ENCODE results near the gene THRSP. TPM values are rescaled to one million over a fixed set of nuclear protein-coding genes. Genes with fewer than 3 reads are reported as not detected.

THRSP gene
- total and polyA plus RNA-seq, 2 of the 4 experiments (the other 2 are of a cell fraction) = not detected

- dilution Hi-C loops (cut with HindIII; ENCODE audit: low sequenced_read_pairs, unreplicated experiment) = no loop called here
- H3K9me1 ChIP-seq (ENCODE audit: insufficient read depth, low read length) = peaks cover 10% of the 10 kb centered on the region
- no peaks in the 10 kb centered on the region for H3K27me3 ChIP-seq (ENCODE audit: control insufficient read depth, insufficient read depth, low read length)
- no peak overlapping the region for H3K4ac ChIP-seq (ENCODE audit: low read depth, low read length)
- POLR2A ChIA-PET (ENCODE audit: unreplicated experiment) = no interaction called here
- no peak overlapping the region for H4K8ac ChIP-seq (ENCODE audit: low read depth in 2 of 2, low read length in 2 of 2)
- H3K56ac ChIP-seq (ENCODE audit: extremely low read depth, insufficient read depth, low read length) = no peak overlapping the region
- no peak overlapping the region for H2AK5ac ChIP-seq (ENCODE audit: low read depth, low read length)
- TF ChIP-seq MXI1 (IDR thresholded peaks at IDR 0.05; ENCODE audit: borderline replicate concordance, low read depth, low read length) (no peak), MAFK (IDR thresholded peaks at IDR 0.05; ENCODE audit: low read depth, low read length) (no peak), CHD1 (IDR thresholded peaks at IDR 0.05; ENCODE audit: low read depth, low read length) (no peak), RFX5 (IDR thresholded peaks at IDR 0.05; ENCODE audit: low read depth, low read length) (no peak), MAZ (IDR thresholded peaks at IDR 0.05; ENCODE audit: borderline replicate concordance, low read depth, low read length) (no peak), FOS (IDR thresholded peaks at IDR 0.05; ENCODE audit: low read depth, low read length) (no peak), ELK1 (IDR thresholded peaks at IDR 0.05; ENCODE audit: borderline replicate concordance, low read depth, low read length) (no peak), BHLHE40 (IDR thresholded peaks at IDR 0.05; ENCODE audit: low read depth, low read length) (no peak), NFE2L2 (IDR thresholded peaks at IDR 0.05; ENCODE audit: low read depth, low read length) (no peak), RAD21 (IDR thresholded peaks at IDR 0.05; ENCODE audit: low read length) (no peak), SMC3 (IDR thresholded peaks at IDR 0.05; ENCODE audit: low read depth, low read length) (no peak), POLR2A (IDR thresholded peaks at IDR 0.05; ENCODE audit: low read depth, low read length) (no peak), RCOR1 (IDR thresholded peaks at IDR 0.05; ENCODE audit: insufficient replicate concordance, low read length) (no peak), CEBPB (IDR thresholded peaks at IDR 0.05; ENCODE audit: low read depth, low read length) (no peak)
- TF ChIP-seq, protein P1, sequence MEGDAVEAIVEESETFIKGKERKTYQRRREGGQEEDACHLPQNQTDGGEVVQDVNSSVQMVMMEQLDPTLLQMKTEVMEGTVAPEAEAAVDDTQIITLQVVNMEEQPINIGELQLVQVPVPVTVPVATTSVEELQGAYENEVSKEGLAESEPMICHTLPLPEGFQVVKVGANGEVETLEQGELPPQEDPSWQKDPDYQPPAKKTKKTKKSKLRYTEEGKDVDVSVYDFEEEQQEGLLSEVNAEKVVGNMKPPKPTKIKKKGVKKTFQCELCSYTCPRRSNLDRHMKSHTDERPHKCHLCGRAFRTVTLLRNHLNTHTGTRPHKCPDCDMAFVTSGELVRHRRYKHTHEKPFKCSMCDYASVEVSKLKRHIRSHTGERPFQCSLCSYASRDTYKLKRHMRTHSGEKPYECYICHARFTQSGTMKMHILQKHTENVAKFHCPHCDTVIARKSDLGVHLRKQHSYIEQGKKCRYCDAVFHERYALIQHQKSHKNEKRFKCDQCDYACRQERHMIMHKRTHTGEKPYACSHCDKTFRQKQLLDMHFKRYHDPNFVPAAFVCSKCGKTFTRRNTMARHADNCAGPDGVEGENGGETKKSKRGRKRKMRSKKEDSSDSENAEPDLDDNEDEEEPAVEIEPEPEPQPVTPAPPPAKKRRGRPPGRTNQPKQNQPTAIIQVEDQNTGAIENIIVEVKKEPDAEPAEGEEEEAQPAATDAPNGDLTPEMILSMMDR (conservative IDR thresholded peaks at IDR 0.05; ENCODE audit: low read depth, low read length) = no peak
- TF ChIP-seq, protein P2, sequence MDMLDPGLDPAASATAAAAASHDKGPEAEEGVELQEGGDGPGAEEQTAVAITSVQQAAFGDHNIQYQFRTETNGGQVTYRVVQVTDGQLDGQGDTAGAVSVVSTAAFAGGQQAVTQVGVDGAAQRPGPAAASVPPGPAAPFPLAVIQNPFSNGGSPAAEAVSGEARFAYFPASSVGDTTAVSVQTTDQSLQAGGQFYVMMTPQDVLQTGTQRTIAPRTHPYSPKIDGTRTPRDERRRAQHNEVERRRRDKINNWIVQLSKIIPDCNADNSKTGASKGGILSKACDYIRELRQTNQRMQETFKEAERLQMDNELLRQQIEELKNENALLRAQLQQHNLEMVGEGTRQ (IDR thresholded peaks at IDR 0.05; ENCODE audit: low read depth, low read length) = no peak
- no TSS peak for BruUV-seq (replicated peaks)
- peaks cover 24% of the 10 kb centered on the region for H4K20me1 ChIP-seq (ENCODE audit: insufficient read depth, low read length)
- H3K4me2 ChIP-seq (ENCODE audit: low read depth, low read length) = no peak overlapping the region
- no peak for ATAC-seq (ENCODE audit: low read depth)
- H4K5ac ChIP-seq (ENCODE audit: low read depth, low read length) = no peak overlapping the region
- WGBS, 2 experiments (ENCODE audit: extremely low coverage in 2 of 2, insufficient read length in 1 of 2) = no CpG with 5 or more reads among the region's 3 CpGs
- peaks cover 24% of the 10 kb centered on the region for H3K36me3 ChIP-seq (ENCODE audit: control insufficient read depth, insufficient read depth, low read length)
- no peak overlapping the region for H3K14ac ChIP-seq (replicated peaks; ENCODE audit: low read depth, low read length)
- no peak overlapping the region for H3K4me3 ChIP-seq (ENCODE audit: insufficient read depth, low read depth, low read length)
- H2BK20ac ChIP-seq (ENCODE audit: low read depth, low read length) = no peak overlapping the region
- no peak overlapping the region for H2BK15ac ChIP-seq (ENCODE audit: low read depth, low read length)
- no peak overlapping the region for H2BK120ac ChIP-seq (ENCODE audit: low read depth, low read length)
- in situ Hi-C loops (cut with MboI; ENCODE audit: low sequenced_read_pairs) = no loop called here
- no peak overlapping the region for H3K9ac ChIP-seq (ENCODE audit: low read depth, low read length)
- H2AK9ac ChIP-seq (replicated peaks; ENCODE audit: low read depth, low read length, poor library complexity) = no peak overlapping the region
- no peaks in the 10 kb centered on the region for H3K9me3 ChIP-seq (ENCODE audit: control insufficient read depth, insufficient read depth, low read length)
- peaks cover 27 to 62% of the 10 kb centered on the region in 2 experiments for H3K79me1 ChIP-seq (ENCODE audit: low read depth in 1 of 2, low read length in 2 of 2)
- H4K91ac ChIP-seq (ENCODE audit: insufficient read depth, low read depth, low read length) = no peak overlapping the region
- H3K23ac ChIP-seq (ENCODE audit: low read depth, low read length) = no peak overlapping the region
- H3K4me1 ChIP-seq (ENCODE audit: control insufficient read depth, insufficient read depth, low read length) = 0 out of 2 replicates have a peak, but pooled peaks cover 2% of the 10 kb centered on the region
- H3K27ac ChIP-seq (ENCODE audit: insufficient read depth, low read length) = no peak overlapping the region
- no peak overlapping the region for H2AFZ ChIP-seq (replicated peaks; ENCODE audit: low read length, poor library complexity)
- H3K18ac ChIP-seq (ENCODE audit: low read depth, low read length) = no peak overlapping the region
- no peak overlapping the region for H2BK5ac ChIP-seq (ENCODE audit: low read depth, low read length, poor library complexity, severe bottlenecking)
- intact Hi-C loops (cut with micrococcal nuclease) = no loop called here
- DNase-seq = no peak
- CTCF ChIA-PET = interaction anchor here (0.6 kb wide), 1 partner anchor 65 kb away, joined by 5 read pairs; no protein-coding TSS in a partner anchor
Observed at GRCh38 chr11:78071717-78072116, 8.1 kb downstream of the THRSP start.

All from IMR-90 (cell line).